HG02852 (cell line): ENCODE measurements around the gene NWD2.

Experiments used
- ATAC-seq: cut with Tn5 transposase; IDR thresholded peaks from one replicate; pipeline ENCODE4 v1.9.1; 2021; ENCODE audit warnings: mild to moderate bottlenecking, moderate library complexity; ENCODE audit not compliant: unreplicated experiment

The NWD2 gene

GRCh38 chr4:37438564-37439279 lies 194.2 kb downstream of the NWD2 start:
- ATAC-seq: no peak

GRCh38 chr4:37439809-37440474 lies 195.4 kb downstream of the NWD2 start:
- no peak for ATAC-seq

GRCh38 chr4:37440501-37440900 lies 196.0 kb downstream of the NWD2 start:
- ATAC-seq: no peak

GRCh38 chr4:37441231-37442061 lies 196.9 kb downstream of the NWD2 start:
- no peak for ATAC-seq

- ATAC-seq: no peak
Observed at GRCh38 chr4:37442062-37442323, 197.4 kb downstream of the NWD2 start.

- no peak for ATAC-seq
Observed at GRCh38 chr4:37443137-37443536, 198.6 kb downstream of the NWD2 start.

GRCh38 chr4:37445023-37445422 lies 200.5 kb downstream of the NWD2 start:
- no peak for ATAC-seq

GRCh38 chr4:37446016-37446415 lies 201.5 kb downstream of the NWD2 start:
- no peak for ATAC-seq

GRCh38 chr4:37447886-37448285 lies 203.3 kb downstream of the NWD2 start:
- no peak for ATAC-seq

- ATAC-seq: no peak
Observed at GRCh38 chr4:37450309-37450708, 205.8 kb downstream of the NWD2 start.

- no peak for ATAC-seq
Observed at GRCh38 chr4:37450911-37451310, 206.4 kb downstream of the NWD2 start.

- no peak for ATAC-seq
Observed at GRCh38 chr4:37451656-37452055, 207.1 kb downstream of the NWD2 start.

- ATAC-seq: peak; percentile 68
Observed at GRCh38 chr4:37452952-37453280, 208.4 kb downstream of the NWD2 start.

- ATAC-seq: peak; percentile 76
Observed at GRCh38 chr4:37453281-37453998, 208.9 kb downstream of the NWD2 start.

- no peak for ATAC-seq
Observed at GRCh38 chr4:37453999-37454800, 209.7 kb downstream of the NWD2 start.

GRCh38 chr4:37455301-37456131 lies 211.0 kb downstream of the NWD2 start:
- ATAC-seq: no peak

GRCh38 chr4:37461801-37462200 lies 217.3 kb downstream of the NWD2 start:
- no peak for ATAC-seq

GRCh38 chr4:37463033-37463856 lies 218.7 kb downstream of the NWD2 start:
- ATAC-seq: no peak
